ENCODE data around the gene SMLR1.
"Not testable (repeated sequence)": the region's sequence is repeated elsewhere in the genome, so short reads cannot be mapped to it uniquely, and the experiment has no call there.

The SMLR1 gene

DNA sequence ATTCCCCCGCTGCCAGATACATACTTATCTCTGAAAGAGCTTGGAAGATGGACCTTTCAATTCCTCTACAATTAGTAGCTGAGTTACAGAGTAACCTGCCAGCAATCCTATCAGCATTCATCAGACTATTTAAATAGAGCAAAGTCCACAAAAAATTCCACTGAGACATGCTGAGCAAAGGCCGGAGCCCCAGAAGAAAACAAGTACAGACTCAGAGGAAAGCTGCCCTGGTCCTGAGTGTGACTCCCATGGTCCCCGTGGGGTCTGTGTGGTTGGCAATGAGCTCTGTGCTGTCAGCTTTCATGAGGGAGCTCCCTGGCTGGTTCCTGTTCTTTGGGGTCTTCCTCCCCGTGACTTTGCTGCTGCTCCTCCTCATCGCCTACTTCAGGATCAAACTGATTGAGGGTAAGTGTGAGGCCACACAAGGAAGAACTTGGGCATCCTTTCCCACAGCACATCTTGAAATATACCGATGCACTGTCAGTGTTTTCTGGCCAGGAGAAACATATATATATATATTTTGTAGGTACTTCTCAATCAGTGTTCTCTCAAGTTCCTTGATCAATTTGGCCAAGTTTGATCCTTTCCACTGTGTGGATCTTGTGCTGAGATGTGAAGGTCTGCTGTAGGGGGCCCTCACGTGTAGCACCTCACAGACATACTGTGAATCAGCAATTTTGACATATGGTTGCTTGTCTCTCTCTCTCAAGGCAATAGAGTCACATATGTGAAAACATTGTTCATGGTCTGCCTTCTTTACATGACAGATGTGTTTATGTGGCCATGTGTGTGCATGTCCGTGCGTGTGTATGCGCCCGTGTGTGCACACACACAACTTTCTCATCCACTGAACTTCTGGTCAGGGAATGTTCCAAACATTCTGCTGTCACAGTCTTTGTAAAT is at the start of gene SMLR1:
Gene SMLR1 (plus strand): TSS at position 160 of the 903 bp plus-strand sequence. CDS start 8 bp downstream, at position 168.
- no peak for DNase-seq

DNA sequence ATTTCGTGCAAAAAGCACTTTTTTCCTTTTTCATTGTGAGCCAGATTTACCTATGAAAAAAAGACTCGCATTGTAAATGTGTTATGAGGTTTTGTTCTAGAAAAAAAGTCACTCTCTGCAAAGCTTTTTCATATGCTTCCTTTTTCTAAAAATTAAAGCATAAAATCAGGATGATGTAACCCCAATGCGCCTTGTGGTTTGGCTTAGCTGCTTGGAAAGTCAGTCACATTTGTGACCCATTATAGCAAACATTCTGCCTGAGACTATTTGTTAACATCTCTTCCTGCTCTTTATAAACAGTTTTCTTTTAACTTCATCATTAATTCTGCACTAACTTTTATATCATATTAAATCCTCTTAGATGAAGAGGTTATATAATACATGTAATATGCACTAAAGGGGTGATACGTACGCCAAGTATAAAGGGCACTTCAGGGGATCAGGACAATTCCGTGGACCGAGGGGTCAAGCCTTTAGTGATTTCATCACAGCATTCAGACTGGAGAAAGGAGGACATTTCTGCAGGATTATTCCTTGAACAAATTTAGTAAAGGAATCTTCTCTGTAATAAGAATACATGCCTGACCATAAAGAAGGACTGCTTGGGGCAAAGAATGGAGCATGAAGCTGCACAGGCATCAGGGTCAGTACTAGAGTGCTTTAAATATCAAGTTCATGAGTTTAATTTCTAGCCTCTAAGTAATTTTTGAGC is 48.1 kb upstream of the SMLR1 start:
- DNase-seq, result no peak

GRCh38 chr6:130779658-130780033 is 47.6 kb upstream of the SMLR1 start:
- DNase-seq, result no peak

- DNase-seq, result no peak
Observed at GRCh38 chr6:130780122-130780521, 47.1 kb upstream of the SMLR1 start.

DNA sequence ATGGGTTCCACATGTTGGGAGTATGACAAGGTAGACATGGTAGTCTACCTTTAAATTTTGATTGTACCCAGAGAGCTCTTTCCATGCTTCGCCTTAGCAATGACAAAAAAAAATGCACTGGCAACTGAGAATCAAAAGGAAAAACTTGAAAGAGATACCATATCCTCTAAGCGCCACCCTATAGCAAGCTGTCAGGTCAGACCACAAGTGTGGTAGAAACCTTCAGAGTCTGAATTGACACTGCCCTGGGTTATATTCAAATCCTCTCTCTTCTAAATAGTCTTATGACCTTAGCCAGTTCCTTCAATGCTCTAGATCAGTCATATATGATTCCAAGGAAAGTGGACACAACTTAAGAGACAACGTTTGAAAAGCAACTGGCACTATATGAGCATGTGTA is 45.6 kb upstream of the SMLR1 start:
- DNase-seq, result no peak

DNA sequence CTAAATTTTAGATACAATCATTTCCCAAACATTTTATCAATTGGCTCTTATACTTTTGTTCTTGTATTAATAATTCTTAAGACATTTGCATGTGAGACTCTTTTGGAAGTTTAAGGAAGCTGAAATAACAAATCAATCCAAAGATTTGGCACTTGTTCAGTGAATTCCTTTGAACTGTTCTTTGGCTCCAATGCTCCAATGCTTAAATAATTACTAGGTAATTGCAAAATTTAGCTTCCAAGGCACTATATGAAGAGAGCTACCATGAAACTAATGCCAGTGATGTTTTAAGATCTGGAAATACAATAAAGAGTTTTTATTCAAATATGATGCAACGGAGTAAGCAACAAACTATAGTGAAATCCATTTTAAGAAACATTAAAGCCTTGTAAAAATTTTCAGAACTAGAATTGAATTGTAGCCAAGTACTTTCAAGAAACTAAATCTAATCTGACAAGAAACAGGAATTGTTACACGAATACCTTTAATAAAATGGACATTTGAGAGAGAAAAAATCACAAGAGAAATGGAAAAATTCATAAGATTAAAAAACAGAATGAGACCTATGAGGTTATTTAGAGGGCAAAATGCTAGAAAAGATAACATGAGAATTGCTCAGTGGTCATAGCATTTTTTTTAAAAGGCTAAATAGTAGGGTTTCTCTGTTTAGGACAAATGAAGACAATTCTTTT is 43.6 kb upstream of the SMLR1 start:
- no peak for DNase-seq

DNA sequence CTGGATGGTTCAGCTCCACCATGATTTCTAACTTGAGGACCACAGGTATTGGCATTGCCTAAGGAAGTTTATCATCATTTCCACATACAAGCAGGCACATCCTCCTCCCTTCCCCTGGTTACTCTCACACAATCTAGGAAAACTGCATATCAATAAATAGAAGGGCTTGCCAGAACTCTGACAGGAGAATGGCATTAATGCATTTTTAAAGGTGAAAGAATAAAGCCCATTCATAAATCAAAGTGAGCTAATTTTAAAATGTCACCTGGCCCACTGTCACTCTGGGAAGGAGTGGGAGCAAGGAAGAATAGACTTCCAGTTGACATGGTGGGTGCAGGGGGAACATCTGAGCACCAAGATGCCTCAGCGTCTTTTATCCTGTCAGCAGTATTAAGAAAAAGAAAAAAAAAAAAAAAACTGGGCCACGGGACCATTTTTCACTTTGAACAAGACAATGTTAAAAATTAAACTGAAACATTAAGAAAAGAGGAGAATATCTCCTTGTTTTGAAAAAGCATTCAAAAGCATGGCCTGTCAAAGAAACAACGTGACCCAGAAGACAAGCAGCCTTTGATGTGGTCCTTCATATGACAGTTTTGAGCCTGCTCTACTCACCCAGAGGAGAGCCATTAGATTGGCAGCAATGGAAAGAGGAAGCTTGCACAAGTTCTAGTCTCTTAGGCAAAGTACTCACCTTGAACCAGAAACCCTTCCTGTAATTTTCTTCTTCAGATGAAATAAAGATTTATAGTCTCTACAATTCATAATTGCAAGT is 39.3 kb upstream of the SMLR1 start:
- DNase-seq, result no peak

- no peak for DNase-seq
Observed at GRCh38 chr6:130788954-130789353, 38.3 kb upstream of the SMLR1 start.

- DNase-seq, result no peak
Observed at GRCh38 chr6:130794010-130794697, 33.1 kb upstream of the SMLR1 start.

DNA sequence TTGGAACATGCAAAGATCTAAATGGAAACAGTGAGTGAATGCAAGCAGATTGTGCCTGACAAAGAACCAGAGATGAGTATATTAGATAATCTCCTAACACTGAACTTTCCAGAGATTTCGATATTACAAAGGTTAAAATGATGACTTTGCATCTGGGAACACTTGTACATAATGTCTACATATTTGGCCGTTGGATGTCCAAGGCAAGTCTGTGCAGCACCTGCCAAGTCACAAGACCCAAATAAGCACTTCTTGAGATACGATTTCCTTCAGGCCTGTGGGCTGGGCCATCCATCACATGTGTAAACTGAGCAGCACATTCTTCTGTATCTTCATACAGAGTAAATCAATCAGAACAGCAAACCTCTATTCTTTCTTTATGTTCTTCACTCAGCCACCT is 32.5 kb upstream of the SMLR1 start:
- no peak for DNase-seq

DNA sequence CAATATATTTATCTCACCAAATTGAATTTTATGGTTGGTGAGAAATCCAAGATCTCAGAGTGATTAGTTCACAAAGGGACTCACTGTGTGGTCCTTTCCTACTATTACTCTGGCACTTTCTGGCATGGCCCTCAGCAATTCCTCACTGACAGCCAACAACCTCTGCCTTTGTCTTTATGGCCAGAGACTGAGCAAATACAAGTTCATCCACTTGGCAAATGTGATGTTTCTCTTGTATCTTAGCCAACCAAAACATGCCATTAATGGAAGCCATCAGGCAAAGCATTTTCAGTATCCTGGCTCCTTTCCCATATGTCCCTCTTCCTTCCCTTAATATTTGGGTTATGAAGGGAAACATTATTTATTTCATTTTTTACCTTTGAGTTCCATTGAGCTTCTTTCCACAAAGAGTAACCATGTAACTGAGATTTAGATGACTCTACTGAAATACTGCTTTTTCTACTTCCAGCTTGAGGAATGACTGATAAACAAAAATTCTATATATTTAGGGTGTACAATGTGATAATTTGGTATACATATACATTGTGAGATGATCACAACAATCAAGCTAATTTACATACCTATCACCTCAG is 30.8 kb upstream of the SMLR1 start:
- no peak for DNase-seq

GRCh38 chr6:130797061-130797460 is 30.1 kb upstream of the SMLR1 start:
- no peak for DNase-seq

DNA sequence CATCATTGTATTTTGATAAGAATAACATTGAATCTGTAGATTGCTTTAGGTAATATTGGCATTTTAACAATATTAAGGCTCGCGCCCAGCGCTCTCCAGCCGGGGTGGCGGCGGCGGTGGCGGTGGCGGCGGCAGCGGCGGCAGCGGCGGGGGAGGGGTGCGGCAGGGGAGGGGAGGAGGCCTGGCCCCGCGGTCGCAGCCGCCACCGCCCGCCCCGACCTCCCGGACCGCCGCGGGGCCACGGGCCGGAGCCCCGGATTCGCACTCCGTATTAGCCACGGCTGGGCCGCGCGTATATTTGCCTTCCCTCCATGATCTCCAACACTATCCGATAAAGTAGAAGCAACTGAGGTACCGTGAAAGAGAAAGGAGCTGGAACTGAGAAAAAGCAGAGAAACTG is 25.8 kb upstream of the SMLR1 start:
- not testable (repeated sequence) for DNase-seq

- no peak for DNase-seq
Observed at GRCh38 chr6:130810307-130811030, 16.7 kb upstream of the SMLR1 start.

- DNase-seq, result no peak
Observed at GRCh38 chr6:130811932-130812331, 15.3 kb upstream of the SMLR1 start.

DNA sequence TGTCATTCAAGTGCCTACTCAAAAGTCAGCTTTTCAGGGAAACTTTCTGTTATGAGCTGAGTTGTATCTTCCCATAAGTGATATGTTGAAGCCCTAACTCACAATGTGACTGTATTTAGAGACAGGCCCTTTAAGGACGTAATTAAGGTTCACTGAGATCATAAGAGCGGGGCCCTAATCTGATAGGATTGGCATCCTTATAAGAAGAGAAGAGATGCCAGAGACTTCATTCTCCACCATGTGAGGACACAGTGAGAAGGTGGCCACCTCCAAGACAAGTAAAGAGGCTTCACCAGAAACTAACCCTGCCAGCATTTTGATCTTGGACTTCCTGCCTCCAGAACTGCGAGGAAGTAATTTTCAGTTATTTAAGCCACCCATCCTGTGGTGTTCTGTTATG is 12.7 kb upstream of the SMLR1 start:
- DNase-seq, result no peak

- no peak for DNase-seq
Observed at GRCh38 chr6:130815200-130816071, 11.8 kb upstream of the SMLR1 start.

DNA sequence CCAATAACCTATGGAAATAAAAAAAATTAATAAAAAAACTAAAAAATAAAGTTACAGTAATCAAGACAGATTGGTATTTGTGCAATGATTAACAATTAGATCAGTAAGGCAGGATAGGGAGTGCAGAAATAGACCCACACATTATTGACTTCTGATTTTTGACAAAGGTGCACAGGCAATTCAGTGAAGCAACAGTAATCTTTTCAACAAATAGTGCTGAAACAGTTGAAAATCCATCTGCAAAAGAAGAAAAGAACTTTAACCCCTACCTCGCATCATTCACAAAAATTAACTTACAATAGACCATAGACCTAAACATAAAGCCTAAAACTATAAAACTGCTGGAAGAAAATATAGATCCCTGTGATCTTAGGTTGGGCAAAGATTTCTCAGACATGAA is 4.5 kb upstream of the SMLR1 start:
- DNase-seq, result no peak

DNA sequence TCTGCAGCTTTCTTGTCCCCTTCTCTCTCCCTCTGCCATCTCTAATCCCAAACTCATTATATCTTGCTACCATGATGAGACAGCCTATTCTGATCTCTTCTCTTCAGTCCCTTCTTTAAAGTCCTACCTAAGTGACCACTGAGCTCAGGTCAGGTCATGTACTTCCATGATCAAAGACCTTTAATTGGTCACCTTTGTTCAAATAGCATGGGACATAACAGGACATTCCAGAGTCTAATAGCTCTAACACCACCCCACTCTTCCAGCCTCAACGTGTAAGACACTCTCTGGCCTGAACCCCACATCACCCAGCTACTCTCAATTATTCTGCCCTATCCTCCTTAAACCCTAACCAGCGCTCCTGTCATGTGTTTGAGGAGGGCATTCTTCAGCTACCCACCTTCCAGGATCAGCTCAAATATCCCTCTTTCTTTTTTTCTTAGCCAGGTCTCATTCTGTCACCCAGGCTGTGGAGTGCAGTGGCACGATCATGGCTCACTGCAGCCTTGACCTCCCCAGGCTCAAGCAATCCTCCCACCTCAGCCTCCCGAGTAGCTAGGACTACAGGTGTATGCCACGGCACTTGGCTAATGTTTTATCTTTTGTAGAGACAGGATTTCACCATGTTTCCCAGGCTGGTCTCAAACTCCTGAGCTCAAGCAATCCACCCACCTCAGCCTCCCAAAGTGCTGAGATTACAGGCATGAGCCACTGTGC is 2.1 kb upstream of the SMLR1 start:
- DNase-seq, result no peak

All from NCI-H187 (cell line).